HFFc6 (cell line): Measurements from ENCODE around the gene VRTN. TPM values are rescaled to one million over a fixed set of nuclear protein-coding genes. Genes with fewer than 3 reads are reported as not detected.

Source experiments
- DNase-seq: peaks from one replicate; pipeline ENCODE4 v3.0.0-alpha.2; 2018
- H3K27ac Mint-ChIP-seq: 2 replicates; pipeline ENCODE4 v1.8.0; 2020; ENCODE audit warnings: mild to moderate bottlenecking, mixed read lengths
- H3K27me3 Mint-ChIP-seq: 2 replicates; pipeline ENCODE4 v1.8.0; 2021; ENCODE audit warnings: mild to moderate bottlenecking, moderate library complexity, mixed read lengths; ENCODE audit not compliant: insufficient read depth
- H3K36me3 Mint-ChIP-seq: 2 replicates; pipeline ENCODE4 v1.8.0; 2021; ENCODE audit warnings: low read depth, mixed read lengths
- H3K4me1 Mint-ChIP-seq: 2 replicates; pipeline ENCODE4 v1.8.0; 2020; ENCODE audit warnings: low read depth, mixed read lengths
- H3K4me3 Mint-ChIP-seq: 2 replicates; pipeline ENCODE4 v1.8.0; 2020; ENCODE audit warnings: mild to moderate bottlenecking, moderate library complexity, mixed read lengths
- H3K9me3 Mint-ChIP-seq: 2 replicates; pipeline ENCODE4 v1.8.0; 2020; ENCODE audit warnings: mild to moderate bottlenecking, mixed read lengths
- total RNA-seq, 6 experiments: library from RNA; stranded (reverse); fragmentation: NEBNext Ultra II Directional; extraction: Animal tissue kit (Norgen Biotek cat#: 25700); gene quantifications; 2 replicates in 1 of 6; 3 replicates in 5 of 6; pipeline ENCODE4 v1.2.3, GENCODE V29; 2021
- TF ChIP-seq, protein P1 (sequence below): fragments of 200-600 bp; sonication (generic); IDR thresholded peaks from 2 replicates; pipeline ENCODE4 v1.5.0; 2021; ENCODE audit warnings: antibody characterized with exemption, mild to moderate bottlenecking

Gene VRTN
- total RNA-seq, 6 experiments from 2014 or later = not detected

DNA sequence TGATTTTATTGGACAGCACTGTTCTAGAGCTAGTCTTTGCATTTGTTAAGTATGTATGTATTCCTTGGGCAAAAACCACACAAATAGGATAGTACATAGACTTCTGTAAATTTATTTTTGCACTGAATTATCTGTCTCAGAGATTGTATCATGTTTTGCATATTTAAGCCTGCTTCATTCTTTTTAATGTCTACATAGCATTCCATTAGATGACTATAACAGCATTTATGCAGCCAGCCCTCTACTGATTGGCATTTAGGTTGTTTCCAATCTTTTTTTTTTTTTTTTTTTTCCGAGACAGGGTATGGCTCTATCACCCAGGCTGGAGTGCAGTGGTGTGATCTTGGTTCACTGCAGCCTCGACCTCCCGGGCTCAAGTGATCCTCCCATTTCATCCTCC is 43.2 kb downstream of the VRTN start:
- Mint-ChIP-seq H3K27ac (no peak overlapping the region), H3K36me3 (no peaks in the 10 kb centered on the region), H3K27me3 (peaks cover 62% of the 10 kb centered on the region), H3K4me1 (no peaks in the 10 kb centered on the region), H3K9me3 (no peaks in the 10 kb centered on the region), H3K4me3 (no peak overlapping the region)
- TF ChIP-seq, protein P1, sequence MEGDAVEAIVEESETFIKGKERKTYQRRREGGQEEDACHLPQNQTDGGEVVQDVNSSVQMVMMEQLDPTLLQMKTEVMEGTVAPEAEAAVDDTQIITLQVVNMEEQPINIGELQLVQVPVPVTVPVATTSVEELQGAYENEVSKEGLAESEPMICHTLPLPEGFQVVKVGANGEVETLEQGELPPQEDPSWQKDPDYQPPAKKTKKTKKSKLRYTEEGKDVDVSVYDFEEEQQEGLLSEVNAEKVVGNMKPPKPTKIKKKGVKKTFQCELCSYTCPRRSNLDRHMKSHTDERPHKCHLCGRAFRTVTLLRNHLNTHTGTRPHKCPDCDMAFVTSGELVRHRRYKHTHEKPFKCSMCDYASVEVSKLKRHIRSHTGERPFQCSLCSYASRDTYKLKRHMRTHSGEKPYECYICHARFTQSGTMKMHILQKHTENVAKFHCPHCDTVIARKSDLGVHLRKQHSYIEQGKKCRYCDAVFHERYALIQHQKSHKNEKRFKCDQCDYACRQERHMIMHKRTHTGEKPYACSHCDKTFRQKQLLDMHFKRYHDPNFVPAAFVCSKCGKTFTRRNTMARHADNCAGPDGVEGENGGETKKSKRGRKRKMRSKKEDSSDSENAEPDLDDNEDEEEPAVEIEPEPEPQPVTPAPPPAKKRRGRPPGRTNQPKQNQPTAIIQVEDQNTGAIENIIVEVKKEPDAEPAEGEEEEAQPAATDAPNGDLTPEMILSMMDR = no peak
- DNase-seq = peak; percentile 25

DNA sequence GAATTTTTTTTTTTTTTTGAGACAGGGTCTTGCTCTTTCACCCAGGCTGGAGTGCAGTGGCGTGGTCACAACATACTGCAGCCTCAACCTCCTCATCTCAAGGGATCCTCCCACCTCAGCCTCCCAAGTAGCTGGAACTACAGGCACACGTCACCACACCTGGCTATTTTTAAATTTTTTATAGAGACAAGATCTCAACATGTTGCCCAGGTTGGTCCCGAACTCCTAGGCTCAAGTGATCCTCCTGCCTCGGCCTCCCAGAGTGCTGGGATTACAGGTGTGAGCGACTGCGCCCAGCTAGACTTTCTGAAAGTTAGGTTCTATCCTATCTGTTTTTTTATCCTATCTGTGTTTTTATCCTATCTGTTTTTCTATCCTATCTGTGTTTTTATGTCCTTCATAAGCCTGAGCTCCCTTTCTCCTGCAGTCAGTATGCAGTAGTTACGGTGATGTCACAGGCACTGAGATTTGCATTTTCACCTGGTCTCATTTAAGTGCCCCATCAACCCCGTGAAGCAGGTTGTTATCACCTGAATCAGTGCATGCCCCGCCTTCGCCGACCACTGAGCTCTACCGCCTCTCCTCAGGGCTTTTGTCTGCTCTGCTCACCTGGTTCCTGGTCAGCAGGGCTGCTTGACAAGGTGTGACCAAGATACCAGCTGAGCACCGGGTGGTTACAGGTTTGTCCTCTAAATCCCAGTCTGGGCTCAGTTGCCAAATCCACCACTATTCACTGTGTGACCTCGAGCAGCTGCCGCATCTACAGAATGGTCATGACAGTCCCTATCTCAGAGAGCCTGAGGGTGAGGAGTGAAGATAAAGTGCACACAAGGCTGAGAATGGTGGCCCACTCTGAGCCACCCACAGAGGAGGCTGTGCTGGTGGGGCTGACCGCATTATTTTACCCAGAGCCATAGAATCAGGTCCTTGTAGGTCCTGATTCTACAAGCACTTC is 44.6 kb downstream of the VRTN start:
- DNase-seq = no peak
- Mint-ChIP-seq H3K36me3 (no peaks in the 10 kb centered on the region), H3K4me1 (no peaks in the 10 kb centered on the region), H3K9me3 (no peaks in the 10 kb centered on the region), H3K27ac (no peak overlapping the region), H3K27me3 (peaks cover 71% of the 10 kb centered on the region), H3K4me3 (no peak overlapping the region)
- TF ChIP-seq, protein P1 = no peak

DNA sequence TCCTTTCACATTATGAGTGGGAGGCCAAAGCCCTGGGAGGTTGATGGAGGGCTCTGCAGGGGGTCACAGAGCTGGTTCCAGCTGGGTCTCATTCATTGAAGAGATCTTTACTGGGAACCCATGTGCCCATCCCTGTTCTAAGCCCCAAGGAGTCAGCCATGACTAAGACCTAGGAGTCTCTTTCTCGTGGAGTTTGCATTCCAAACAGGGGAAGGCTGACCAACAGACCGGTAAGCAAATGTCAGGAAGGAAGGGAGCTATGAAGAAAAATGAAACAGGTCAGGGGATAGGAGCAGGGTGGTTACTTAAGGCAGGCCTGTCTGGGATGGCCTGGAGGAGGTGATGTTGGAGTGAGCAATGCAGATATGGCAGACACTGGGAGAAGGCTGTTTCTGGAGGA is 46.3 kb downstream of the VRTN start:
- TF ChIP-seq, protein P1 = no peak
- peaks cover 72% of the 10 kb centered on the region for H3K27me3 Mint-ChIP-seq
- H3K27ac Mint-ChIP-seq = no peak overlapping the region
- no peak for DNase-seq
- H3K4me1 Mint-ChIP-seq = no peaks in the 10 kb centered on the region
- no peak overlapping the region for H3K4me3 Mint-ChIP-seq
- H3K36me3 Mint-ChIP-seq = no peaks in the 10 kb centered on the region
- H3K9me3 Mint-ChIP-seq = no peaks in the 10 kb centered on the region

DNA sequence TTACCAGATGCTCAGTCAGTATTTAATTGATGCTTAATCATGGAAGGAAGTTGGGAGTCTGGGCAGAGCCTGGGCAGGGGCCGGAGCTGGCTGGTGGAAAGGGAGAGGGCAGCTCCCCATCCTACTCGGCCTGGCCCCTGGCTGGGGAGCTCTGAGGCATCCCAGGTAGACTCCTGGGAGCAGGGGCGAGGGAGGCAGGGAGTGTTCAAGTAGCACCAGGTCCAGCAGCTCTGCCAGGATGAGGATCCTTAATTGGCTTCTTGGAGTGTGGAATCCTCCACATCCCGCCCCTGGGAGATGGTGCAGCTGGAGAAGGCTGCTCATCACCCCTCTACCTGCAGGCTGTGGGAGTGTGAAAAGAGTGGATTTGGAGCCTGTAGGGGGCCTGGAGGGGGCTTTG is 46.8 kb downstream of the VRTN start:
- DNase-seq = no peak
- Mint-ChIP-seq H3K4me3 (no peak overlapping the region), H3K36me3 (no peaks in the 10 kb centered on the region), H3K9me3 (no peaks in the 10 kb centered on the region), H3K27ac (no peak overlapping the region), H3K4me1 (no peaks in the 10 kb centered on the region; the same call in 1 of the 2 replicates), H3K27me3 (peaks cover 75% of the 10 kb centered on the region)
- TF ChIP-seq, protein P1 = no peak

DNA sequence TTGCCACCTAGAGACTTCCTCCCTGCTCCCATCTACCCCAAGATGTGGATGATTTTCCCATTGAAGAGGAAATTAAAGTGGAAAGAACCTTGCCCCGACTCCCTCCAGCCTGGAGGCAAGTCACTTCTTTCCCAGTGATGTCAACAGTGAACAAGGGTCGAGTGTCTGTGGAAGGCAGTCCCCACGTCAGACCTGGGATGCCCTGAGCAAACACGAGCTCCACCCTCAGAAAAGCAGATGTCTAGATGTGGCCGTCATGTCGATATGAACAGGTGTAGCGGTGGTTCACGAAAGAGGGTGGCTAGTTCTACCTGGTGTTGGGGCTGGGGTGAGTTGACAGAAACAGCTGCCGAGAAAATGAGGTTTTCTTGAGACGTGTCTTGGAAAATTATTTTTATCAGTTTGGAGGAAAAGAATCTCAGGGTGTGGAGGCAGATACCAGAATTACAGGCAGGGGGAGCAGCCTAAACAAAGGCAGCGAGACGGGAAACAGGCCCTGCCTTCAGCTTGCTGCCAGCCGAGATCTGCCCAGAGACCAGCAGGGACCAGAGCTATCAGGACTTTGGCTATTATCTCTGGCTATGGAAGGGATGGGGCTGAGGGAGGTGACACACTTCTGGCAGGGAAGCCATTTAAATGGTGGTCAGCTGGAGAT is 51.9 kb downstream of the VRTN start:
- TF ChIP-seq, protein P1 = peak; percentile 49
- peak; percentile 4 for DNase-seq
- peaks cover 9% of the 10 kb centered on the region; the same call in 1 of the 2 replicates for H3K4me1 Mint-ChIP-seq
- H3K27ac Mint-ChIP-seq = no peak overlapping the region
- H3K4me3 Mint-ChIP-seq = no peak overlapping the region
- H3K9me3 Mint-ChIP-seq = no peaks in the 10 kb centered on the region
- peaks cover 69% of the 10 kb centered on the region for H3K27me3 Mint-ChIP-seq
- H3K36me3 Mint-ChIP-seq = no peaks in the 10 kb centered on the region
